Stimulated activated CD8-positive, alpha-beta memory T cell treated with anti-CD3 and anti-CD28 coated beads, Interleukin-15, amount 100 ng/mL, for 24 hours (primary cell): ENCODE measurements around the gene LSM14B.
A peak's percentile ranks its signal among the peaks of the same experiment; 100 is the strongest.

Experiments used
- DNase-seq: peaks from one replicate; pipeline ENCODE4 v3.0.0-alpha.2; 2020; ENCODE audit warnings: low read depth

Gene LSM14B

GRCh38 chr20:62164879-62165761, 42.8 kb downstream of the LSM14B start:
- no peak for DNase-seq

GRCh38 chr20:62165762-62166399, 43.6 kb downstream of the LSM14B start:
- no peak for DNase-seq

GRCh38 chr20:62167474-62167873, 45.2 kb downstream of the LSM14B start:
- no peak for DNase-seq

- DNase-seq: no peak
Observed at GRCh38 chr20:62168061-62168460, 45.8 kb downstream of the LSM14B start.

GRCh38 chr20:62168890-62169435, 46.7 kb downstream of the LSM14B start:
- DNase-seq: no peak

- DNase-seq: no peak
Observed at GRCh38 chr20:62170536-62170935, 48.3 kb downstream of the LSM14B start.

- no peak for DNase-seq
Observed at GRCh38 chr20:62171245-62171644, 49.0 kb downstream of the LSM14B start.

- DNase-seq: no peak
Observed at GRCh38 chr20:62172666-62173065, 50.4 kb downstream of the LSM14B start.

GRCh38 chr20:62174021-62174804, 51.9 kb downstream of the LSM14B start:
- DNase-seq: no peak

GRCh38 chr20:62174870-62175624, 52.8 kb downstream of the LSM14B start:
- no peak for DNase-seq

- DNase-seq: no peak
Observed at GRCh38 chr20:62175711-62176110, 53.4 kb downstream of the LSM14B start.

GRCh38 chr20:62176866-62177265, 54.6 kb downstream of the LSM14B start:
- no peak for DNase-seq

GRCh38 chr20:62177307-62177706, 55.0 kb downstream of the LSM14B start:
- no peak for DNase-seq

- DNase-seq: no peak
Observed at GRCh38 chr20:62178316-62179161, 56.3 kb downstream of the LSM14B start.

- no peak for DNase-seq
Observed at GRCh38 chr20:62179162-62179504, 56.9 kb downstream of the LSM14B start.

- no peak for DNase-seq
Observed at GRCh38 chr20:62181808-62182207, 59.5 kb downstream of the LSM14B start.

GRCh38 chr20:62182469-62183425, 60.5 kb downstream of the LSM14B start, which contains the start of gene MTG2:
Gene MTG2 (plus strand): TSS chr20:62183028. CDS start chr20:62193421, 10,393 bp downstream.
- DNase-seq: peak; percentile 89

GRCh38 chr20:62183426-62184142, 61.3 kb downstream of the LSM14B start:
- no peak for DNase-seq
